ENCODE data around the gene KIFC3.
"Not testable (repeated sequence)": the region's sequence is repeated elsewhere in the genome, so short reads cannot be mapped to it uniquely, and the experiment has no call there.

KIFC3 gene

DNA sequence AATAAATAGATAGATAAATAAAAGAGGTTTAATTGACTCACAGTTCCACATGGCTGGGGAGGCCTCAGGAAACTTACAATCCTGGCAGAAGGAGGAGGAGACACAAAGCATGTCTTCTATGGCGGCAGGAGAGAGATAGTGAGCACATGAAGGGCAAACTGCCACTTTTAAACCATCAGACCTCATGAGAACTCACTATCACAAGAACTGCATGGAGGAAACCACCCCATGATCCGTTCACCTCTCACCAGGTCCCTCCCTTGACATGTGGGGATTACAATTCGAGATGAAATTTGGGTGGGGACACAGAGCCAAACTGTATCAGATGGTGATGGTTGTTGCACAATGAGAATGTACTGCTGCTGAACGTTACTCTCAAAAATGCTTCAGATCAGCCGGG lies 22.5 kb downstream of the KIFC3 start:
- H3K4me3 ChIP-seq (ENCODE audit: low read depth in 1 of 2, low read length in 2 of 2); H3K9ac ChIP-seq (ENCODE audit: low read length); H3K36me3 ChIP-seq (ENCODE audit: insufficient read depth, low read length); H3K27ac ChIP-seq (ENCODE audit: low read depth, low read length); H3K4me1 ChIP-seq (ENCODE audit: insufficient read depth, low read length); H3K27me3 ChIP-seq (ENCODE audit: control insufficient read depth in 1 of 2, insufficient read depth in 2 of 2, low read length in 2 of 2); H3K9me3 ChIP-seq (ENCODE audit: low read length): not testable (repeated sequence)

DNA sequence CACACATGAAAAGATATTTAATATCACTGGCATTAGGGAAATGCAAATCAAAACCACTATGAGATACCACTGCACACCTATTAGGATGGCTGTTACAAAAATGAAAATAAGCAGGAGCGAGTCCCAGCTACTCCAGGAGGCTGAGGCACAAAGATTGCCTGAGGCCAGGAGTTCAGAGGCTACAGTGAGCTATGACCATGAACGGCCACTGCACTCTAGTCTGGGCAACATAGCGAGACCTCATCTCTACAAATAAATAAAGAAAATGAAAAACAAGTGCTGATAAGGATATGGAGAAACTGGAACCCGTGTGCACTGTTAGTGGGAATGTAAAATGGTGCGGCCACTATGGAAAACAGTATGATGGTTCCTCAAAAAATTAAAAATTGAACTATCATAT lies 23.6 kb downstream of the KIFC3 start:
- no peaks in the 10 kb centered on the region for H3K27me3 ChIP-seq (ENCODE audit: control insufficient read depth in 1 of 2, insufficient read depth in 2 of 2, low read length in 2 of 2)
- H3K27ac ChIP-seq (ENCODE audit: low read depth, low read length) = no peak overlapping the region
- H3K4me1 ChIP-seq (ENCODE audit: insufficient read depth, low read length) = no peaks in the 10 kb centered on the region
- H3K9ac ChIP-seq (ENCODE audit: low read length) = no peak overlapping the region
- H3K9me3 ChIP-seq (ENCODE audit: low read length) = no peaks in the 10 kb centered on the region
- no peak overlapping the region for H3K4me3 ChIP-seq (ENCODE audit: low read depth in 1 of 2, low read length in 2 of 2)
- H3K36me3 ChIP-seq (ENCODE audit: insufficient read depth, low read length) = no peaks in the 10 kb centered on the region

DNA sequence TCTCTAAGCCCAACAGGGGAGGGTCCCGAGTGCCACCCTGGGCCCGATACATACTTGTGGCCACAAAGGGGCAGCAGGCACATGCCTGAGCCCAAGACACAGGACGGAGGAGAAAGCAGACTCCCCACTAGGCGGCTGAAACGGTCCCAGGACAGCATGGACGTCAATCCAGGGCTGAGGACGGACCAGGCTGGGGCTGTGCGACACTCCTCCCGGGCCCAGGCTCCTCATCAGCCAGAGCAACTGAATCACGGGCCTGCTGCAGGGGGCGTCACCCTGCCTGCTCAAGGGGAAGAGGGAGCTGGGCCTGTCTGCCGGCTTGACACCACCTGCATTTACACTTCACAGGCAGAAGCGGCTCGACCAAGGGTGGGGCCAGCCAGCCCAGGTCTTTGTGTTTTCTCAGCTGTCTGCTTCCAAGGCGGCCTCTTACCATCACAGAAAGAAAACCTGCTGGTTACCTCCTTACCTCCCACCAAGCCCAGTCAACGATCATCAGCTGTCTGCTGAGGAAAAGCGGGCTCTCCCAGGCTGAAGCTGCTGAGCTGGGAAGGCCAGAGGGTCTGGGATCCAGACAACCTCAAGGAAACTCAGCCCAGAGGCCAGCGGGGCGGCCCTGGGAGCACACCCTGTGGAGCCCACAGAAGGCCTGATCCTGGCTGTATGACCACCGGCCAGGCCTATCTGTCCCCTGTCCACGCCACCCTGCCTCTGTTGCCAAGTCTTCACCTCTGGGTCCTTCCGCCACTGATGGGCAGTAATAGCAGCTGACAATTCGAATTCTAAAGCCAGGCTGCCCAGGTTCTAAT lies 26.4 kb downstream of the KIFC3 start:
- Histone ChIP-seq H3K4me1 (ENCODE audit: insufficient read depth, low read length) (no peaks in the 10 kb centered on the region), H3K9ac (ENCODE audit: low read length) (no peak overlapping the region), H3K27me3 (ENCODE audit: control insufficient read depth in 1 of 2, insufficient read depth in 2 of 2, low read length in 2 of 2) (no peaks in the 10 kb centered on the region), H3K4me3 (ENCODE audit: low read depth in 1 of 2, low read length in 2 of 2) (no peak overlapping the region), H3K9me3 (ENCODE audit: low read length) (no peaks in the 10 kb centered on the region), H3K27ac (ENCODE audit: low read depth, low read length) (no peak overlapping the region), H3K36me3 (ENCODE audit: insufficient read depth, low read length) (peaks cover 8% of the 10 kb centered on the region)

DNA sequence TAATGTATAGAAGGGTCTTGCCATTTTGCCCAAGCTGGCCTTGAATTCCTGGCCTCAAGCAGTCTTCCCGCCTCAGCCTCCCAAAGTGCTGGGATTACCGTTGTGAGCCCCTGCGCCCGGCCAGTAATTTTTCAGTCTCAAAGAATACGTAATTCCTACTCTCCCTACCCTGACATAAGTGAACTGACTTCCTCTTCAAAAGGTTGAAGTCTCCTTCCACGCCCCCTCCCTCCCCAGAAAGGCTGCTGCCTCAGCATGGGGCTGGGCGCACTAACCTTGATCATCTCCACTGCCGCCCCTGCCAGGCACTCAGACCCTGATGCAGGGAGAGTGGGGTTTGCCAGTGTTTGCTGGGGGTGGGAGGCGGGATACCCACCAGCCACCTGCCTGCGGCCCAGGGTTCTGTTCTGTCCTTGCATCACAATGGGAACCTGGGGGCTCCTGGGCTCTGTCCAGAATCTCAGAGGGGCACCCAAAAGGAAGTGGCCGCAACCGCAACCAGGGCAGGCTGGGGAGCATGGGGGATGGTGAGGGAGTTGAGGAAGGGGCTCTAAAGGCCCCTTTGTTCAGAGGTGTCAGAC lies 27.5 kb downstream of the KIFC3 start:
- Histone ChIP-seq H3K4me1 (ENCODE audit: insufficient read depth, low read length) (no peaks in the 10 kb centered on the region), H3K4me3 (ENCODE audit: low read depth in 1 of 2, low read length in 2 of 2) (no peak overlapping the region), H3K9ac (ENCODE audit: low read length) (no peak overlapping the region), H3K27me3 (ENCODE audit: control insufficient read depth in 1 of 2, insufficient read depth in 2 of 2, low read length in 2 of 2) (no peaks in the 10 kb centered on the region), H3K9me3 (ENCODE audit: low read length) (no peaks in the 10 kb centered on the region), H3K27ac (ENCODE audit: low read depth, low read length) (no peak overlapping the region), H3K36me3 (ENCODE audit: insufficient read depth, low read length) (peaks cover 19% of the 10 kb centered on the region)

DNA sequence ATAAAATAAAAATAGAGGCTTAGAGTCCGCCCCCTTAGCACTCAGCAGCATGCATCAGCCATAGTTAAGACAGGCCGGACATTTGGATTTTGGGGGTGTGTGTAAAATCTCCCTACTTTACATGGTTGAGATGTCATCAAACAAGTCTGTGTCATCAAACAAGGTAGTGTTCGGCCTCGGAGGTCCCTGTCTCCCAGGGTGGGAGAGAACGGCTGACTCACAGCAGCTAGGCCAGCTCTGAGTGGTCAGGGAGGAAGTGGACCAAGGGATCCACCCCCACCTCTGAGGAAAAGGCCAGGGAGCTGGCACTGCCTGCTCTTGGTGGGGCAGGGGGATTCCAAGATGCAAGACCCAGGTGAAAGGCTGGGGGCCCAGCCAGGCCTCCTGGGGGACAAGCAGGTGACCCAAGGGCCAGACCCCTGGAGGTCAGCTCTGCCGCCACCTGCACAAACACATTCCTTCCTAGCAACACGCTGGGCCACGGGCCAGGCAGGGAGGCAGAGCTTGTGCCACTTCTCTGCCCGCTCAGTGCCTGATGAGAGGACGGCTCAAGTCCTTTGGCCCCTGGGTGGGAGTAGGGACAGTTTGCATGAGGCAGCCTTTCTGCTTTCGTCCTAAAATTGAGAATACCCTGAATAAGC lies 28.5 kb downstream of the KIFC3 start:
- Histone ChIP-seq H3K9me3 (ENCODE audit: low read length) (no peaks in the 10 kb centered on the region), H3K27me3 (ENCODE audit: control insufficient read depth in 1 of 2, insufficient read depth in 2 of 2, low read length in 2 of 2) (no peaks in the 10 kb centered on the region), H3K4me3 (ENCODE audit: low read depth in 1 of 2, low read length in 2 of 2) (no peak overlapping the region), H3K36me3 (ENCODE audit: insufficient read depth, low read length) (peaks cover 20% of the 10 kb centered on the region), H3K27ac (ENCODE audit: low read depth, low read length) (no peak overlapping the region), H3K9ac (ENCODE audit: low read length) (no peak overlapping the region), H3K4me1 (ENCODE audit: insufficient read depth, low read length) (no peaks in the 10 kb centered on the region)

DNA sequence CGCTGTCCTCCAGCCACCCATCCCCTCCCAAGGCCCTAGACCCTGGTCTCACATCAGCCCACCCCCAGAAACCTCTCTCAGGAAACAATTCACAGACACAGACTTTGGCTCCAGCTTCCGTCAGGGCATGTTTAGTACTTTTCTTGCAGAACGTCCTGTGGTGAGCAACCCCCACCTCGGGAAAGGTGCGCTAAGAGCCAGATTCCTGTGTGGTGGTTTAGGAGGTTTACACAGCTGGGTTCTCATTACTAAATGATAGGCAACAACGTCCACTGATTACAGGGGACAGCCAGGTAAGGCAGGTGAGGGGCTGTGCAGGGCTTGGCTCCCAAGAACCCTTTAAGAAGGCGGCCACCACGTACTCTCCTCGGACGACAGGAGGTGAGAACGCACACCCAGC lies 29.3 kb downstream of the KIFC3 start:
- H3K9ac ChIP-seq (ENCODE audit: low read length) = no peak overlapping the region
- peaks cover 20% of the 10 kb centered on the region for H3K36me3 ChIP-seq (ENCODE audit: insufficient read depth, low read length)
- no peaks in the 10 kb centered on the region for H3K27me3 ChIP-seq (ENCODE audit: control insufficient read depth in 1 of 2, insufficient read depth in 2 of 2, low read length in 2 of 2)
- H3K27ac ChIP-seq (ENCODE audit: low read depth, low read length) = no peak overlapping the region
- H3K9me3 ChIP-seq (ENCODE audit: low read length) = no peaks in the 10 kb centered on the region
- no peaks in the 10 kb centered on the region for H3K4me1 ChIP-seq (ENCODE audit: insufficient read depth, low read length)
- H3K4me3 ChIP-seq (ENCODE audit: low read depth in 1 of 2, low read length in 2 of 2) = no peak overlapping the region

DNA sequence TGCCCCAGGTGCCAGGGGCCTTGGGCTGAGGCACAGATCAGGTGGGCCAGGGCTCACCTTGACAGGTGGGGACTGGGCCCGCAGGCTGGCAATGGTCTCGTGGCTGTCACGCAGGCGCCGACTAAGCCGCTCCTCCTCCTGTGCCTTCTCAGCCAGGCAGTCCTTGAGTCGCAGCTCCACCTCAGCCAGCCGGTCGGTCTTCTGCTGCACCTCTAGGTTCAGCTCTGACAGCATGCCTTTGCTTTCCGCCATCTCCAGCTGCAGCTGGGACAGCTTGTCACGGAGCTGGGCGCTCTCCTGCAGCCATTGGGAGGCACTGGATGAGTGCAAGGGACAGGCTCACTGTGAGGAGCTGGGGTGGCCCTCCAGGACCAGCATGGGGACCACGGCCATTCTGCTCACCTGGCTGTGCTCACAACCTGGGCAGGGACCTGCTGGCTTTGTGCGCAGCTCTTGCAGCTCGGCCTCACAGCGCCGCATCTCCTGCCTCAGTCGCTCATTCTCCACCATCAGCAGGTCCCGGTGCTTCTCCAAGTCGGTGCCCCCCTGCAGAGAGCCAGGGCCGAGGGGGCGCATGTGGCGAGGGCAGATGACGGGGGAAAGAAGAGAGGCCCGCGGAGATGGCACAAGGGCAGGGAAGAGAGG lies 31.0 kb downstream of the KIFC3 start:
- Histone ChIP-seq H3K27me3 (ENCODE audit: control insufficient read depth in 1 of 2, insufficient read depth in 2 of 2, low read length in 2 of 2) (no peaks in the 10 kb centered on the region), H3K4me3 (ENCODE audit: low read depth in 1 of 2, low read length in 2 of 2) (no peak overlapping the region), H3K9ac (ENCODE audit: low read length) (no peak overlapping the region), H3K36me3 (ENCODE audit: insufficient read depth, low read length) (peaks cover 24% of the 10 kb centered on the region), H3K27ac (ENCODE audit: low read depth, low read length) (no peak overlapping the region), H3K4me1 (ENCODE audit: insufficient read depth, low read length) (no peaks in the 10 kb centered on the region), H3K9me3 (ENCODE audit: low read length) (no peaks in the 10 kb centered on the region)

DNA sequence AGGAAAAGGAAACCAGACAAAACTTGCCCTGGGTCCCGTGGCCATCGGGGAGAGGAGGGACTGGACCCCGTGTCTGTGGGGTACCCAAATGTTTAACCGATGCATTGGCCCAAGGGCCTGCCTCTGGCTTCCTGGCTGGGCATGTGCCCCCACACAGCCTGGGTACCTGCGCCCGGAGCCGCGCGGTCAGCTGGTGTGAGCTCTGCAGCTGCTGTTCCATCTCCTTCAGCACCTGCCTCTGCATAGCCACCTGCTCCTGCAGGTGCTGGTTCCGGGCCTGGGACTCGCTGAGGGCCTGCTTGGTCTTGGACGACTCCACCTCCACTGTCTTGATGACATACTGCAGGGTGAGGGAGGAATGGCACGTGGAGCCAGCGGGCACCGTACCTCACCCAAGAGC lies 31.9 kb downstream of the KIFC3 start:
- Histone ChIP-seq H3K36me3 (ENCODE audit: insufficient read depth, low read length) (peaks cover 24% of the 10 kb centered on the region), H3K27me3 (ENCODE audit: control insufficient read depth in 1 of 2, insufficient read depth in 2 of 2, low read length in 2 of 2) (no peaks in the 10 kb centered on the region), H3K4me1 (ENCODE audit: insufficient read depth, low read length) (no peaks in the 10 kb centered on the region), H3K9ac (ENCODE audit: low read length) (no peak overlapping the region), H3K4me3 (ENCODE audit: low read depth in 1 of 2, low read length in 2 of 2) (no peak overlapping the region), H3K27ac (ENCODE audit: low read depth, low read length) (no peak overlapping the region), H3K9me3 (ENCODE audit: low read length) (no peaks in the 10 kb centered on the region)

DNA sequence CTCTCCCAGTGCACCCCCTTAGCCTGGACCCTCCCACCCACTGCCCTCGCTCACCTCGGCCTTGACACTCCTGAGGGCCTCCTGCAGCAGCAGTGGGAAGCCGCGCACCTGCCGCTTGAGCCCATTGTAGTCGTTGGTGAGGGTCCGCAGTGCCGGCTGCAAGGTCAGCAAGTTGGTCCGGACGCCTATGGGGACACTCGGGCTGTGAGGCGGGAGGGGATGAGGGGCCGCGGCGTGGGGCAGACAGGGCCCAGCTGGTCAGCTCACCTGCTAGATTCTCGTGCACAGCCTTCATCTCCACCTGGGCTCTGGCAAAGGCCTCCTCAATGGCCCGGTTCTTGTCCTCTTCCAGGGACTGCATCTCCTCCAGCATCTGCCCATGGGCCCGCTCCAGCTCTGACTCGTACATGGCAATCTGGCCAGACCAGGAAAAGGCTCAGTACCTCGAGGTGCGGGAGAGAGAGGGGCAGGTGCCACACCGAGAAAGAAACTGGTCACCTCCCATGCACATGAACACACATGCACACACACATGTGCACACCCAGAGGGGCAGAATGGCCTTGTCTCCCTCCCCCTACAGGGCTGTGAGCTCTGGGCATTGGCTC lies 32.6 kb downstream of the KIFC3 start:
- Histone ChIP-seq H3K4me1 (ENCODE audit: insufficient read depth, low read length) (no peaks in the 10 kb centered on the region), H3K9ac (ENCODE audit: low read length) (no peak overlapping the region), H3K27me3 (ENCODE audit: control insufficient read depth in 1 of 2, insufficient read depth in 2 of 2, low read length in 2 of 2) (no peaks in the 10 kb centered on the region), H3K4me3 (ENCODE audit: low read depth in 1 of 2, low read length in 2 of 2) (no peak overlapping the region), H3K27ac (ENCODE audit: low read depth, low read length) (no peak overlapping the region), H3K36me3 (ENCODE audit: insufficient read depth, low read length) (peaks cover 24% of the 10 kb centered on the region), H3K9me3 (ENCODE audit: low read length) (no peaks in the 10 kb centered on the region)

DNA sequence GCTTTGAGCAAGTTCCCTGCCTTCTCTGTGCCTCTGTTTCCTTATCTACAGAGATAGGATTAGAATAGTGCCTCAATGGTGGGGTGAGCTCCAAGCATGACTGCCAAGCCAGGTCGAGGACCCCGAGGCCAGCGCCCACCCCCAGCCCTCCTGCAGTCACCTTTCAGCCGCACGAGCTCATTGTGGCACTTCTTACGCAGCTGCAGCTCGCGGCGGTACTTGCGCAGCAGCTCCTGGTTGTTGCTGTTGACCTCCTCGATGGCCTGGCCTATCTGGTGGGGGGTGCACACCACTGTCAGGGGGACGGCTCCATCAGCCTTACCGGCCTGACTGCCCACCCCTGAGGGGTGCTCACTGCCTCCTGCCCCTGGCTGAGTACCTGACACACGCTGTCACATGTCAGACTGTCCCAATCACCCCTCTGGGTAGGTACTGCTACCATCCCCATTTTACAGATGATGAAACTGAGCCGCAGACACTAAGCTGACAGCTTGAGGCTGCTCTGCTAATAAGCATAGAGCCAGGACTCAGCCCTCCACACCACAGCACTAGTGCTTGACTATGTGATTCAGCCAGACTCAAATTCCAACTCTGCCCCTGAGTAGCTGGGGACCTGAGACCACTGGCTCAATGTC lies 35.5 kb downstream of the KIFC3 start:
- H3K36me3 ChIP-seq (ENCODE audit: insufficient read depth, low read length) = peaks cover 24% of the 10 kb centered on the region
- H3K4me3 ChIP-seq (ENCODE audit: low read depth in 1 of 2, low read length in 2 of 2) = no peak overlapping the region
- H3K4me1 ChIP-seq (ENCODE audit: insufficient read depth, low read length) = no peaks in the 10 kb centered on the region
- no peak overlapping the region for H3K9ac ChIP-seq (ENCODE audit: low read length)
- H3K27ac ChIP-seq (ENCODE audit: low read depth, low read length) = no peak overlapping the region
- no peaks in the 10 kb centered on the region for H3K9me3 ChIP-seq (ENCODE audit: low read length)
- H3K27me3 ChIP-seq (ENCODE audit: control insufficient read depth in 1 of 2, insufficient read depth in 2 of 2, low read length in 2 of 2) = no peaks in the 10 kb centered on the region

DNA sequence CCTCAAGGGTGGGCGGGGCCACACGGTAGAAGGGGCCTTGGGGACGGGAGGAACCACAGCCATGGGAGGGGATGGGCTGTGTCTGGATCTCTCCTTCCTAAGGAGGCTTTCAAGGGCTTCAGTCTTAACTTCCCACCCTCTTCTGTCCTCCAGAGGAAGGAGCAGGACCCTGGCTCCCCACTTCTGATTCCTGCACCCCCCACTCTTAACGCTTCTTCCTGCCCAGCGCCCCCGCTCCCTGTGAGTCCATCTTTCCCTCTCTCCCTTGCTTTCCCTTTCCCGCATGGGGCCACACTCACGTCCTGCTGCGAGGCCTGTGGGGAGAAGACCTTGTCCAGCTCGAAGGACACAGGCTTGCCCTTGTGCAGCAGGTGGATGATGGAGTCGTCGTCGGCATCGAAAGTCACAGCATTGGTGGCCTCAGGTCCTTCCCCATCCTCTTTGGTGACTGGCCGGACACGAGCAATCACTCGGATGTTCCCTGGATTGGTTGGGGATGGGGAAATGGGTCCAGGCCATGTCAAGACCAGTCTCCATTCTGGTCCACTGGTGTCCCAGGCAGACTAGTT lies 37.0 kb downstream of the KIFC3 start:
- no peaks in the 10 kb centered on the region for H3K27me3 ChIP-seq (ENCODE audit: control insufficient read depth in 1 of 2, insufficient read depth in 2 of 2, low read length in 2 of 2)
- no peak overlapping the region for H3K27ac ChIP-seq (ENCODE audit: low read depth, low read length)
- H3K9me3 ChIP-seq (ENCODE audit: low read length) = no peaks in the 10 kb centered on the region
- H3K36me3 ChIP-seq (ENCODE audit: insufficient read depth, low read length) = peaks cover 9% of the 10 kb centered on the region
- no peak overlapping the region for H3K9ac ChIP-seq (ENCODE audit: low read length)
- H3K4me3 ChIP-seq (ENCODE audit: low read depth in 1 of 2, low read length in 2 of 2) = no peak overlapping the region
- H3K4me1 ChIP-seq (ENCODE audit: insufficient read depth, low read length) = no peaks in the 10 kb centered on the region

Measured in muscle layer of colon (tissue), 2 donors.